Measurements from ENCODE around the gene ZNF692. TPM values are rescaled to one million over a fixed set of nuclear protein-coding genes. Genes with fewer than 3 reads are reported as not detected.

The ZNF692 gene
- total RNA-seq, 1 donor from 2014 or later = 26.8 TPM

GRCh38 chr1:248815407-248816034 lies 43.4 kb downstream of the ZNF692 start:
- Mint-ChIP-seq H3K9me3 (ENCODE audit: unreplicated experiment) (no peaks in the 10 kb centered on the region), H3K36me3 (ENCODE audit: low read depth, unreplicated experiment) (peaks cover 62% of the 10 kb centered on the region), H3K27ac (ENCODE audit: unreplicated experiment) (peak overlapping the region; percentile 76), H3K4me3 (ENCODE audit: unreplicated experiment) (peak overlapping the region; percentile 12), H3K27me3 (ENCODE audit: unreplicated experiment) (peaks cover 15% of the 10 kb centered on the region), H3K4me1 (ENCODE audit: unreplicated experiment) (peaks cover 40% of the 10 kb centered on the region)
- DNase-seq (ENCODE audit: low spot score) = no peak
- TF ChIP-seq, protein P1, sequence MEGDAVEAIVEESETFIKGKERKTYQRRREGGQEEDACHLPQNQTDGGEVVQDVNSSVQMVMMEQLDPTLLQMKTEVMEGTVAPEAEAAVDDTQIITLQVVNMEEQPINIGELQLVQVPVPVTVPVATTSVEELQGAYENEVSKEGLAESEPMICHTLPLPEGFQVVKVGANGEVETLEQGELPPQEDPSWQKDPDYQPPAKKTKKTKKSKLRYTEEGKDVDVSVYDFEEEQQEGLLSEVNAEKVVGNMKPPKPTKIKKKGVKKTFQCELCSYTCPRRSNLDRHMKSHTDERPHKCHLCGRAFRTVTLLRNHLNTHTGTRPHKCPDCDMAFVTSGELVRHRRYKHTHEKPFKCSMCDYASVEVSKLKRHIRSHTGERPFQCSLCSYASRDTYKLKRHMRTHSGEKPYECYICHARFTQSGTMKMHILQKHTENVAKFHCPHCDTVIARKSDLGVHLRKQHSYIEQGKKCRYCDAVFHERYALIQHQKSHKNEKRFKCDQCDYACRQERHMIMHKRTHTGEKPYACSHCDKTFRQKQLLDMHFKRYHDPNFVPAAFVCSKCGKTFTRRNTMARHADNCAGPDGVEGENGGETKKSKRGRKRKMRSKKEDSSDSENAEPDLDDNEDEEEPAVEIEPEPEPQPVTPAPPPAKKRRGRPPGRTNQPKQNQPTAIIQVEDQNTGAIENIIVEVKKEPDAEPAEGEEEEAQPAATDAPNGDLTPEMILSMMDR (IDR thresholded peaks at IDR 0.05; ENCODE audit: unreplicated experiment) = no peak

DNA sequence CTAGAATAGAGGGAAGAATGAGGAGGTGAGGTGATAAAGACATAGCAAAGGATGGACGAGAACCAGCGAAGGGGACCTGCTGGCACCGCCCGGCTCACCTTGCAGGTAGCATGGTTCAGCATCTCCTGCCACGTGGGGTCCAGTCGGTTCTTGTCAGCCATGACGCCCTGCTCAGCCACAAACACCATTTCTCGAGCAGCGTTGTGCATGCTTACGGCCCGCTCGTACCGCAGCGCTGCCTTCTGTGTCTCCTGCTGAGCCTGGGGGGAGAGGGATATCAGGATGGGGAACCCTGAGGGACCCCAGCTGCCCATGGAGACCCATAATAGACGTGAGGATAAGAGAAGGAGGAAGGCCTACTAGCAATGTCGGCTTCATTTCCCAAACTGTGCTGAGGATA lies 44.5 kb downstream of the ZNF692 start:
- Mint-ChIP-seq H3K36me3 (ENCODE audit: low read depth, unreplicated experiment) (peaks cover 64% of the 10 kb centered on the region), H3K4me3 (ENCODE audit: unreplicated experiment) (peak overlapping the region; percentile 83), H3K4me1 (ENCODE audit: unreplicated experiment) (peaks cover 34% of the 10 kb centered on the region), H3K27ac (ENCODE audit: unreplicated experiment) (peak overlapping the region; percentile 38), H3K9me3 (ENCODE audit: unreplicated experiment) (no peaks in the 10 kb centered on the region), H3K27me3 (ENCODE audit: unreplicated experiment) (peaks cover 18% of the 10 kb centered on the region)
- no peak for DNase-seq (ENCODE audit: low spot score)
- TF ChIP-seq, protein P1 (IDR thresholded peaks at IDR 0.05; ENCODE audit: unreplicated experiment) = no peak

GRCh38 chr1:248813546-248813945 lies 45.3 kb downstream of the ZNF692 start:
- no peak for DNase-seq (ENCODE audit: low spot score)
- peak overlapping the region; percentile 83 for H3K4me3 Mint-ChIP-seq (ENCODE audit: unreplicated experiment)
- H3K36me3 Mint-ChIP-seq (ENCODE audit: low read depth, unreplicated experiment) = peaks cover 60% of the 10 kb centered on the region
- peak overlapping the region; percentile 80 for H3K27ac Mint-ChIP-seq (ENCODE audit: unreplicated experiment)
- peaks cover 17% of the 10 kb centered on the region for H3K27me3 Mint-ChIP-seq (ENCODE audit: unreplicated experiment)
- H3K4me1 Mint-ChIP-seq (ENCODE audit: unreplicated experiment) = peaks cover 28% of the 10 kb centered on the region
- TF ChIP-seq, protein P1 (IDR thresholded peaks at IDR 0.05; ENCODE audit: unreplicated experiment) = no peak
- H3K9me3 Mint-ChIP-seq (ENCODE audit: unreplicated experiment) = no peaks in the 10 kb centered on the region

GRCh38 chr1:248812736-248813425 lies 46.0 kb downstream of the ZNF692 start:
- H3K36me3 Mint-ChIP-seq (ENCODE audit: low read depth, unreplicated experiment) = peaks cover 56% of the 10 kb centered on the region

More at GRCh38 chr1:248812736-248813425, 46.0 kb downstream of the ZNF692 start:
- Mint-ChIP-seq H3K27ac (ENCODE audit: unreplicated experiment) (peak overlapping the region; percentile 80), H3K4me3 (ENCODE audit: unreplicated experiment) (peak overlapping the region; percentile 72), H3K27me3 (ENCODE audit: unreplicated experiment) (peaks cover 21% of the 10 kb centered on the region), H3K4me1 (ENCODE audit: unreplicated experiment) (peaks cover 28% of the 10 kb centered on the region), H3K9me3 (ENCODE audit: unreplicated experiment) (no peaks in the 10 kb centered on the region)
- DNase-seq (ENCODE audit: low spot score) = no peak
- TF ChIP-seq, protein P1 (IDR thresholded peaks at IDR 0.05; ENCODE audit: unreplicated experiment) = no peak

Measured in endothelial cell (in vitro differentiated cells).